Measurements from ENCODE around the gene STK11IP. TPM values are rescaled to one million over a fixed set of nuclear protein-coding genes. Genes with fewer than 3 reads are reported as not detected.

The STK11IP gene
- total RNA-seq, 4 donors from 2014 or later, result 25.3 to 68.0 (median 29.2) TPM

GRCh38 chr2:219619235-219619634 is 21.6 kb downstream of the STK11IP start:
- no peak overlapping the region for H3K27ac ChIP-seq
- no peak overlapping the region for H3K4me3 ChIP-seq
- 60% methylated on average over 4 of the region's 4 CpGs for WGBS
- peaks cover 21% of the 10 kb centered on the region for H3K36me3 ChIP-seq
- no peaks in the 10 kb centered on the region for H3K9me3 ChIP-seq
- no peak for DNase-seq (ENCODE audit: low spot score in 2 of 2)
- TF ChIP-seq POLR2A (IDR thresholded peaks at IDR 0.05) (no peak), POLR2AphosphoS5 (IDR thresholded peaks at IDR 0.05) (no peak), EP300 (IDR thresholded peaks at IDR 0.05) (no peak), CTCF (IDR thresholded peaks at IDR 0.05) (no peak)
- H3K4me1 ChIP-seq, result no peaks in the 10 kb centered on the region
- H3K27me3 ChIP-seq, result no peaks in the 10 kb centered on the region

- Histone ChIP-seq H3K27me3 (no peaks in the 10 kb centered on the region), H3K9me3 (no peaks in the 10 kb centered on the region), H3K4me3 (no peak overlapping the region), H3K36me3 (peaks cover 7% of the 10 kb centered on the region), H3K4me1 (no peaks in the 10 kb centered on the region), H3K27ac (no peak overlapping the region)
- WGBS, result 80% methylated on average over 6 of the region's 6 CpGs
- TF ChIP-seq EP300 (IDR thresholded peaks at IDR 0.05) (no peak), POLR2A (IDR thresholded peaks at IDR 0.05) (no peak)
- DNase-seq (ENCODE audit: low spot score in 2 of 2), result no peak
These were observed 22.9 kb downstream of the STK11IP start for GRCh38 chr2:219620546-219620945.

GRCh38 chr2:219621935-219622334 is 24.3 kb downstream of the STK11IP start:
- TF ChIP-seq POLR2A (IDR thresholded peaks at IDR 0.05) (no peak), CTCF (IDR thresholded peaks at IDR 0.05) (no peak), EP300 (IDR thresholded peaks at IDR 0.05) (no peak), POLR2AphosphoS5 (IDR thresholded peaks at IDR 0.05) (no peak)
- Histone ChIP-seq H3K4me3 (no peak overlapping the region), H3K27ac (no peak overlapping the region), H3K27me3 (peaks cover 2% of the 10 kb centered on the region), H3K4me1 (peaks cover 2% of the 10 kb centered on the region), H3K36me3 (no peaks in the 10 kb centered on the region), H3K9me3 (no peaks in the 10 kb centered on the region)
- 76% methylated on average over 4 of the region's 4 CpGs for WGBS
- no peak for DNase-seq (ENCODE audit: low spot score in 2 of 2)

- Histone ChIP-seq H3K9me3 (no peaks in the 10 kb centered on the region), H3K27ac (no peak overlapping the region), H3K36me3 (no peaks in the 10 kb centered on the region), H3K4me3 (no peak overlapping the region), H3K4me1 (peaks cover 5% of the 10 kb centered on the region), H3K27me3 (peaks cover 5% of the 10 kb centered on the region)
- WGBS, result 93% methylated on average over 2 of the region's 2 CpGs
- TF ChIP-seq EP300 (IDR thresholded peaks at IDR 0.05) (no peak), POLR2AphosphoS5 (IDR thresholded peaks at IDR 0.05) (no peak), CTCF (IDR thresholded peaks at IDR 0.05) (no peak), POLR2A (IDR thresholded peaks at IDR 0.05) (no peak)
- no peak for DNase-seq (ENCODE audit: low spot score in 2 of 2)
These were observed 24.8 kb downstream of the STK11IP start for GRCh38 chr2:219622472-219622871.

GRCh38 chr2:219624565-219624964 is 26.9 kb downstream of the STK11IP start:
- Histone ChIP-seq H3K27me3 (peaks cover 16% of the 10 kb centered on the region), H3K36me3 (no peaks in the 10 kb centered on the region), H3K4me1 (peaks cover 12% of the 10 kb centered on the region), H3K9me3 (no peaks in the 10 kb centered on the region), H3K27ac (no peak overlapping the region), H3K4me3 (no peak overlapping the region)
- 65% methylated on average over 4 of the region's 6 CpGs for WGBS
- no peak for DNase-seq (ENCODE audit: low spot score in 2 of 2)
- TF ChIP-seq CTCF (IDR thresholded peaks at IDR 0.05) (no peak), EP300 (IDR thresholded peaks at IDR 0.05) (no peak), POLR2AphosphoS5 (IDR thresholded peaks at IDR 0.05) (no peak), POLR2A (IDR thresholded peaks at IDR 0.05) (no peak)

- WGBS, result 91% methylated on average over 5 of the region's 5 CpGs
- Histone ChIP-seq H3K9me3 (no peaks in the 10 kb centered on the region), H3K27ac (no peak overlapping the region), H3K4me1 (peaks cover 12% of the 10 kb centered on the region), H3K4me3 (no peak overlapping the region), H3K27me3 (peaks cover 16% of the 10 kb centered on the region), H3K36me3 (no peaks in the 10 kb centered on the region)
- TF ChIP-seq CTCF (IDR thresholded peaks at IDR 0.05), result no peak
- TF ChIP-seq POLR2A (IDR thresholded peaks at IDR 0.05), result no peak
- no peak for TF ChIP-seq EP300 (IDR thresholded peaks at IDR 0.05)
- TF ChIP-seq POLR2AphosphoS5 (IDR thresholded peaks at IDR 0.05), result no peak
- DNase-seq (ENCODE audit: low spot score in 2 of 2), result no peak
These were observed 27.5 kb downstream of the STK11IP start for GRCh38 chr2:219625179-219625578.

All from suprapubic skin (tissue), 4 donors.